B cell (primary cell): ENCODE data around the gene KRTAP21-3. TPM values are rescaled to one million over a fixed set of nuclear protein-coding genes. Genes with fewer than 3 reads are reported as not detected.

Experiments
- ATAC-seq: fragments of 200-7000 bp; cut with Tn5 transposase; one replicate; pipeline ENCODE4 v1.10.0; 2021; ENCODE audit warnings: low read depth, mild to moderate bottlenecking, moderate number of reproducible peaks, moderate library complexity
- CTCF ChIA-PET: fragments of 350-600 bp; sonication (Branson Sonifier 250); formaldehyde crosslinking; loops from one replicate; lab custom pipeline; 2021; ENCODE audit warnings: antibody characterized with exemption, inconsistent platforms; lab: Charles Lee
- POLR2A ChIA-PET: fragments of 350-600 bp; sonication (Branson Sonifier 250); formaldehyde crosslinking; loops from one replicate; lab custom pipeline; 2021; ENCODE audit warnings: antibody characterized with exemption; lab: Charles Lee
- DNase-seq: peaks from one replicate; pipeline ENCODE4 v3.0.0; 2013
- H2AFZ ChIP-seq: 2 replicates; pipeline ENCODE4 v1.6.1; 2012; ENCODE audit warnings: mild to moderate bottlenecking, low read depth, low read length; ENCODE audit not compliant: insufficient read depth, poor library complexity, severe bottlenecking
- H3K27ac ChIP-seq, 2 donors: 1 replicate in 1 of 2; 2 replicates in 1 of 2; pipeline ENCODE4 v1.5.1; 2012 to 2013; ENCODE audit warnings: low read length in 2 of 2, mild to moderate bottlenecking in 2 of 2, moderate library complexity in 1 of 2
- H3K27me3 ChIP-seq, 4 experiments: fragments of 200-600 bp in 1 of 4; sonication (generic) in 1 of 4; replicated peaks in 1 of 4; 1 replicate in 2 of 4; 2 replicates in 2 of 4; pipeline versions ENCODE4 v1.6.1 to v1.7.0; 2013 to 2016; ENCODE audit warnings: low read length in 3 of 4, mild to moderate bottlenecking in 2 of 4, mixed read lengths in 1 of 4, moderate library complexity in 1 of 4; ENCODE audit not compliant: insufficient read depth in 4 of 4, control insufficient read depth in 3 of 4; ENCODE audit errors: control extremely low read depth in 1 of 4
- H3K36me3 ChIP-seq, 2 experiments: replicated peaks in 1 of 2; 1 replicate in 1 of 2; 2 replicates in 1 of 2; pipeline versions ENCODE4 v1.6.1 to v1.7.1; 2013; ENCODE audit warnings: low read length in 1 of 2; ENCODE audit not compliant: insufficient read depth in 2 of 2, control insufficient read depth in 1 of 2; ENCODE audit errors: control extremely low read depth in 1 of 2, extremely low read depth in 1 of 2
- H3K4me1 ChIP-seq, 2 donors: fragments of 200-600 bp in 1 of 2; sonication (generic) in 1 of 2; 1 replicate in 1 of 2; 2 replicates in 1 of 2; pipeline versions ENCODE4 v1.5.1 to v1.6.1; 2013 to 2017; ENCODE audit warnings: low read length in 2 of 2; ENCODE audit not compliant: control insufficient read depth in 2 of 2, insufficient read depth in 2 of 2
- H3K4me2 ChIP-seq: replicated peaks from 2 replicates; pipeline ENCODE3; 2012; ENCODE audit warnings: mild to moderate bottlenecking, low read depth, low read length; ENCODE audit not compliant: poor library complexity, severe bottlenecking
- H3K4me3 ChIP-seq, 5 experiments: fragments of 200-600 bp in 1 of 5; sonication (generic) in 1 of 5; 1 replicate in 3 of 5; 2 replicates in 2 of 5; pipeline versions ENCODE4 v1.5.1 to v1.7.0; 2011 to 2016; ENCODE audit warnings: low read length in 4 of 5, mild to moderate bottlenecking in 4 of 5, low read depth in 2 of 5, control low read depth in 1 of 5, moderate library complexity in 1 of 5; ENCODE audit not compliant: insufficient read depth in 1 of 5; ENCODE audit errors: control extremely low read depth in 1 of 5, extremely low read depth in 1 of 5
- H3K79me2 ChIP-seq: fragments of 200-600 bp; sonication (generic); one replicate; pipeline ENCODE4 v1.6.0; 2016; ENCODE audit warnings: low read length; ENCODE audit not compliant: control insufficient read depth, insufficient read depth
- H3K9ac ChIP-seq: fragments of 200-600 bp; sonication (generic); 2 replicates; pipeline ENCODE4 v1.6.1; 2017; ENCODE audit warnings: mild to moderate bottlenecking, low read length, moderate library complexity
- H3K9me3 ChIP-seq, 3 donors: one replicate each; pipeline versions ENCODE4 v1.6.1 to v1.7.1; 2013; ENCODE audit warnings: low read length in 2 of 3; ENCODE audit not compliant: control insufficient read depth in 2 of 3, insufficient read depth in 1 of 3; ENCODE audit errors: control extremely low read depth in 1 of 3
- H4K20me1 ChIP-seq: 2 replicates; pipeline ENCODE4 v1.6.0; 2012; ENCODE audit warnings: mild to moderate bottlenecking, low read length; ENCODE audit not compliant: insufficient read depth, control insufficient read depth, poor library complexity, severe bottlenecking
- H3K27ac Mint-ChIP-seq: one replicate; pipeline ENCODE4 v1.8.0; 2021; ENCODE audit warnings: mixed read lengths
- H3K27me3 Mint-ChIP-seq: one replicate; pipeline ENCODE4 v1.8.0; 2021; ENCODE audit warnings: mixed read lengths
- H3K4me1 Mint-ChIP-seq: one replicate; pipeline ENCODE4 v1.8.0; 2021; ENCODE audit warnings: mixed read lengths
- H3K4me3 Mint-ChIP-seq: one replicate; pipeline ENCODE4 v1.8.0; 2021; ENCODE audit warnings: mixed read lengths
- H3K9me3 Mint-ChIP-seq: one replicate; pipeline ENCODE4 v1.8.0; 2022; ENCODE audit warnings: mixed read lengths; ENCODE audit not compliant: insufficient read depth
- CTCF ChIP-seq: fragments of 200-600 bp; IDR thresholded peaks from one replicate; pipeline ENCODE4 v1.8.0; 2022; ENCODE audit warnings: antibody characterized with exemption, mild to moderate bottlenecking
- EZH2 ChIP-seq: IDR thresholded peaks from 2 replicates; pipeline ENCODE4 v1.6.1; 2012; ENCODE audit warnings: borderline replicate concordance, low read depth, mild to moderate bottlenecking, moderate library complexity, low read length; ENCODE audit not compliant: insufficient read depth, poor library complexity, severe bottlenecking
- WGBS: methylation state at CpG from one replicate; pipeline ENCODE4 v1.1.5; 2013; ENCODE audit warnings: missing lambda C conversion rate; ENCODE audit not compliant: insufficient coverage; 5-methylcytosine and 5-hydroxymethylcytosine counted together
- intact Hi-C: fragments of 100-400 bp; cut with micrococcal nuclease; formaldehyde crosslinking; loops from one replicate; pipeline ENCODE4 v1.10.0; 2022
- polyA plus RNA-seq: library from polyadenylated mRNA; depleted of rRNA; stranded (reverse); fragments of >200 nt; gene quantifications from 2 replicates; pipeline ENCODE4 v1.2.3, GENCODE V29; 2012
- total RNA-seq, 2 donors: library from RNA; stranded (reverse); fragments of 120-200 nt in 1 of 2; gene quantifications; 1 replicate in 1 of 2; 2 replicates in 1 of 2; pipeline versions ENCODE4 v1.2.3 to v1.2.4, GENCODE V29; 2013 to 2022

The KRTAP21-3 gene
- total and polyA plus RNA-seq, 2 donors (not counting 1 experiment from before 2014, with no cell fraction given): not detected

DNA sequence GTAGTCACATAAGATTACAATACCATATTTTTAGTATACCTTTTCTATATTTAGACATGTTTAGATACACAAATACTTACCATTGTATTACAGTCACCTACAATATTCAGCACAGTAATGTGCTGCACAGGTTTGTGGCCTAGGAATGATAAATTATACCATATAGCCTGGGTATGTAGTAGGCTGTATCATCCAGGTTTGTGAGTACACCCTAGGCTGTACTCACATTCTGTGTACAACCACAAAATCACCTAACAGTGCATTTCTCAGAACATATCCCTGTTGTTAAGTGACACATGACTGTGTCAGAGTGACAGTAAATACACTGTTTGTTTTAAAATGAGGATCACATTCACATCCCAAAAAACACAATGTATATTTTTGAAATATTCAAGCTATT lies 11.2 kb downstream of the KRTAP21-3 start:
- Histone ChIP-seq H3K4me1 (no peaks in the 10 kb centered on the region), H3K79me2 (no peaks in the 10 kb centered on the region), H3K27me3 (no peaks in the 10 kb centered on the region), H3K9ac (no peak overlapping the region), H3K4me2 (no peak overlapping the region), H4K20me1 (no peaks in the 10 kb centered on the region), H2AFZ (no peak overlapping the region), H3K27ac (no peak overlapping the region), H3K36me3 (no peaks in the 10 kb centered on the region), H3K4me3 (no peak overlapping the region), H3K9me3 (no peaks in the 10 kb centered on the region)
- Mint-ChIP-seq H3K27ac (no peak overlapping the region), H3K9me3 (no peaks in the 10 kb centered on the region), H3K4me3 (no peak overlapping the region), H3K27me3 (no peaks in the 10 kb centered on the region), H3K4me1 (no peaks in the 10 kb centered on the region)
- DNase-seq: no peak
- ChIA-PET POLR2A (no interaction called here), CTCF (no interaction called here)
- intact Hi-C loops: no loop called here
- TF ChIP-seq CTCF: no peak
- no peak for TF ChIP-seq EZH2
- no peak for ATAC-seq

- Histone ChIP-seq H3K27me3 (no peaks in the 10 kb centered on the region), H3K27ac (no peak overlapping the region), H4K20me1 (no peaks in the 10 kb centered on the region), H3K9ac (no peak overlapping the region), H3K4me3 (no peak overlapping the region), H3K4me1 (no peaks in the 10 kb centered on the region), H3K79me2 (no peaks in the 10 kb centered on the region), H3K4me2 (no peak overlapping the region), H2AFZ (no peak overlapping the region), H3K36me3 (no peaks in the 10 kb centered on the region), H3K9me3 (peaks cover 0 to 7% (median 0%) of the 10 kb centered on the region in 3 donors)
- WGBS: no CpG with 5 or more reads among the region's 1 CpG
- no peaks in the 10 kb centered on the region for H3K4me1 Mint-ChIP-seq
- ChIA-PET CTCF (interaction anchor here (0.5 kb wide), 1 partner anchor 825 kb away, joined by 3 read pairs; no protein-coding TSS in a partner anchor), POLR2A (no interaction called here)
- H3K27me3 Mint-ChIP-seq: no peaks in the 10 kb centered on the region
- H3K4me3 Mint-ChIP-seq: no peak overlapping the region
- no peak for ATAC-seq
- no peak for DNase-seq
- TF ChIP-seq EZH2: no peak
- TF ChIP-seq CTCF: no peak
- intact Hi-C loops: no loop called here
- H3K9me3 Mint-ChIP-seq: peaks cover 8% of the 10 kb centered on the region
- H3K27ac Mint-ChIP-seq: no peak overlapping the region
These were observed 22.6 kb downstream of the KRTAP21-3 start for GRCh38 chr21:30695956-30696355.
